WTC11 (cell line): Measurements from ENCODE around the gene CD300H. TPM values are rescaled to one million over a fixed set of nuclear protein-coding genes. Genes with fewer than 3 reads are reported as not detected.
A peak's percentile ranks its signal among the peaks of the same experiment; 100 is the strongest.

Experiments used
- CREM ChIP-seq: sonication (generic); formaldehyde crosslinking; IDR thresholded peaks from 2 replicates; pipeline ENCODE4 v1.8.1; 2022; ENCODE audit warnings: mild to moderate bottlenecking, missing genetic modification reagents, moderate library complexity
- EMX1 ChIP-seq: fragments of 250-450 bp; sonication (Bioruptor Pico); IDR thresholded peaks from 2 replicates; pipeline ENCODE4 v1.8.0; 2021; ENCODE audit warnings: mild to moderate bottlenecking
- FOXK1 ChIP-seq: sonication (generic); formaldehyde crosslinking; IDR thresholded peaks from 2 replicates; pipeline ENCODE4 v1.8.0; 2022; ENCODE audit warnings: mild to moderate bottlenecking, moderate library complexity, missing genetic modification reagents
- FOXP1 ChIP-seq: sonication (generic); formaldehyde crosslinking; IDR thresholded peaks from 2 replicates; pipeline ENCODE4 v1.8.0; 2022; ENCODE audit warnings: missing genetic modification reagents, mild to moderate bottlenecking, moderate library complexity, borderline replicate concordance
- GRHL2 ChIP-seq: fragments of 250-450 bp; sonication (Bioruptor Pico); IDR thresholded peaks from 2 replicates; pipeline ENCODE4 v1.8.0; 2022; ENCODE audit warnings: mild to moderate bottlenecking, moderate library complexity; ENCODE audit not compliant: insufficient replicate concordance, severe bottlenecking
- JUN ChIP-seq: sonication (generic); formaldehyde crosslinking; IDR thresholded peaks from 2 replicates; pipeline ENCODE4 v1.8.0; 2023; ENCODE audit warnings: mild to moderate bottlenecking, missing genetic modification reagents
- MXD4 ChIP-seq: fragments of 250-450 bp; sonication (Bioruptor Pico); IDR thresholded peaks from 2 replicates; pipeline ENCODE4 v1.8.0; 2021; ENCODE audit warnings: mild to moderate bottlenecking, moderate library complexity, borderline replicate concordance
- NFE2L1 ChIP-seq: sonication (generic); formaldehyde crosslinking; IDR thresholded peaks from 2 replicates; pipeline ENCODE4 v1.8.1; 2023; ENCODE audit warnings: missing genetic modification reagents
- NR2C2 ChIP-seq: sonication (generic); formaldehyde crosslinking; IDR thresholded peaks from 2 replicates; pipeline ENCODE4 v1.8.0; 2022; ENCODE audit warnings: mild to moderate bottlenecking, missing genetic modification reagents
- SMAD4 ChIP-seq: sonication (generic); formaldehyde crosslinking; IDR thresholded peaks from 2 replicates; pipeline ENCODE4 v1.8.0; 2022; ENCODE audit warnings: mild to moderate bottlenecking, missing genetic modification reagents
- TCF7 ChIP-seq: sonication (generic); formaldehyde crosslinking; IDR thresholded peaks from 2 replicates; pipeline ENCODE4 v1.8.0; 2022; ENCODE audit warnings: mild to moderate bottlenecking, low read depth, missing genetic modification reagents, moderate library complexity
- ZBTB21 ChIP-seq: sonication (generic); formaldehyde crosslinking; IDR thresholded peaks from 2 replicates; pipeline ENCODE4 v1.8.1; 2023; ENCODE audit warnings: mild to moderate bottlenecking, missing genetic modification reagents, borderline replicate concordance
- ZNF671 ChIP-seq: fragments of 250-450 bp; sonication (Bioruptor Pico); IDR thresholded peaks from 2 replicates; pipeline ENCODE4 v1.8.0; 2021; ENCODE audit warnings: mild to moderate bottlenecking
- total RNA-seq: library from RNA; stranded (reverse); gene quantifications from 3 replicates; pipeline ENCODE4 v1.2.3, GENCODE V29; 2021
- TF ChIP-seq, protein P1 (sequence below): sonication (generic); formaldehyde crosslinking; IDR thresholded peaks from 2 replicates; pipeline ENCODE4 v1.8.1; 2022; ENCODE audit warnings: low read depth, missing genetic modification reagents, borderline replicate concordance
- TF ChIP-seq, protein P2 (sequence below): fragments of 250-450 bp; sonication (Bioruptor Pico); IDR thresholded peaks from 2 replicates; pipeline ENCODE4 v1.8.0; 2021; ENCODE audit warnings: mild to moderate bottlenecking
- TF ChIP-seq, protein P3 (sequence below): fragments of 200-600 bp; IDR thresholded peaks from 2 replicates; pipeline ENCODE4 v1.8.0; 2022; ENCODE audit warnings: antibody characterized with exemption
- TF ChIP-seq, protein P4 (sequence below): sonication (generic); formaldehyde crosslinking; IDR thresholded peaks from 2 replicates; pipeline ENCODE4 v1.8.1; 2023; ENCODE audit warnings: mild to moderate bottlenecking, missing genetic modification reagents, moderate library complexity
- TF ChIP-seq, protein P5 (sequence below): sonication (generic); formaldehyde crosslinking; IDR thresholded peaks from 2 replicates; pipeline ENCODE4 v1.8.0; 2023; ENCODE audit warnings: missing genetic modification reagents, mild to moderate bottlenecking, borderline replicate concordance
- TF ChIP-seq, protein P6 (sequence below): sonication (generic); formaldehyde crosslinking; IDR thresholded peaks from 2 replicates; pipeline ENCODE4 v1.8.1; 2022; ENCODE audit warnings: mild to moderate bottlenecking, missing genetic modification reagents, moderate library complexity, borderline replicate concordance
- TF ChIP-seq, protein P7 (sequence below): sonication (generic); formaldehyde crosslinking; IDR thresholded peaks from 2 replicates; pipeline ENCODE4 v1.8.0; 2022; ENCODE audit warnings: mild to moderate bottlenecking, missing genetic modification reagents

The CD300H gene
- total RNA-seq, 1 experiment from 2014 or later, result not detected

DNA sequence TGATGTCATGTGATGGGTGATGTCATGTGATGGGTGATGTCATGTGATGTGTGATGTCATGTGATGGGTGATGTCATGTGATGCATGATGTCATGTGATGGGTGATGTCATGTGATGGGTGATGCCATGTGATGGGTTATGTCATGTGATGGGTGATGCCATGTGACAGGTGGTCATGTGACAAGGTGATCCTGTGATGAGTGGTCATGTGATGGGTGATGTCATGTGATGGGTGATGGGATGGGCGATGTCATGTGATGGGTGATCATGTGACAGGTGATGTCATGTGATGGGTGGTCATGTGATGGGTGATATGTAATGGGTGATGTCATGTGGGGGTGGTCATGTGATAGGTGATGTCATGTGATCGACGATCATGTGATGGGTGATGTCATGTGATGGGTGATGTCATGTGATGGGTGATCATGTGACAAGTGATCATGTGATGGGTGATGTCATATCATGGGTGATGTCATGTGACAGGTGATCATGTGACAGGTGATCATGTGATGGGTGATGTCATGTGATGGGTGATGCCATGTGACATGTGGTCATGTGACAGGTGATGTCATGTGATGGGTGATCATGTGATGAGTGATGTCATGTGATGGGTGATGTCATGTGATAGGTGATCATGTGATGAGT is 53.2 kb downstream of the CD300H start (continued):
- no peak for TF ChIP-seq CREM (CRISPR knock-in tag)
- TF ChIP-seq TCF7 (CRISPR knock-in tag), result 0 out of 2 replicates have a peak, but pooled peaks have one; percentile 52
- TF ChIP-seq, protein P1, sequence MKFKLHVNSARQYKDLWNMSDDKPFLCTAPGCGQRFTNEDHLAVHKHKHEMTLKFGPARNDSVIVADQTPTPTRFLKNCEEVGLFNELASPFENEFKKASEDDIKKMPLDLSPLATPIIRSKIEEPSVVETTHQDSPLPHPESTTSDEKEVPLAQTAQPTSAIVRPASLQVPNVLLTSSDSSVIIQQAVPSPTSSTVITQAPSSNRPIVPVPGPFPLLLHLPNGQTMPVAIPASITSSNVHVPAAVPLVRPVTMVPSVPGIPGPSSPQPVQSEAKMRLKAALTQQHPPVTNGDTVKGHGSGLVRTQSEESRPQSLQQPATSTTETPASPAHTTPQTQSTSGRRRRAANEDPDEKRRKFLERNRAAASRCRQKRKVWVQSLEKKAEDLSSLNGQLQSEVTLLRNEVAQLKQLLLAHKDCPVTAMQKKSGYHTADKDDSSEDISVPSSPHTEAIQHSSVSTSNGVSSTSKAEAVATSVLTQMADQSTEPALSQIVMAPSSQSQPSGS (CRISPR knock-in tag), result no peak
- TF ChIP-seq GRHL2, result no peak
- TF ChIP-seq, protein P2, sequence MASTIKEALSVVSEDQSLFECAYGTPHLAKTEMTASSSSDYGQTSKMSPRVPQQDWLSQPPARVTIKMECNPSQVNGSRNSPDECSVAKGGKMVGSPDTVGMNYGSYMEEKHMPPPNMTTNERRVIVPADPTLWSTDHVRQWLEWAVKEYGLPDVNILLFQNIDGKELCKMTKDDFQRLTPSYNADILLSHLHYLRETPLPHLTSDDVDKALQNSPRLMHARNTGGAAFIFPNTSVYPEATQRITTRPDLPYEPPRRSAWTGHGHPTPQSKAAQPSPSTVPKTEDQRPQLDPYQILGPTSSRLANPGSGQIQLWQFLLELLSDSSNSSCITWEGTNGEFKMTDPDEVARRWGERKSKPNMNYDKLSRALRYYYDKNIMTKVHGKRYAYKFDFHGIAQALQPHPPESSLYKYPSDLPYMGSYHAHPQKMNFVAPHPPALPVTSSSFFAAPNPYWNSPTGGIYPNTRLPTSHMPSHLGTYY (CRISPR knock-in tag), result no peak
- TF ChIP-seq, protein P3, sequence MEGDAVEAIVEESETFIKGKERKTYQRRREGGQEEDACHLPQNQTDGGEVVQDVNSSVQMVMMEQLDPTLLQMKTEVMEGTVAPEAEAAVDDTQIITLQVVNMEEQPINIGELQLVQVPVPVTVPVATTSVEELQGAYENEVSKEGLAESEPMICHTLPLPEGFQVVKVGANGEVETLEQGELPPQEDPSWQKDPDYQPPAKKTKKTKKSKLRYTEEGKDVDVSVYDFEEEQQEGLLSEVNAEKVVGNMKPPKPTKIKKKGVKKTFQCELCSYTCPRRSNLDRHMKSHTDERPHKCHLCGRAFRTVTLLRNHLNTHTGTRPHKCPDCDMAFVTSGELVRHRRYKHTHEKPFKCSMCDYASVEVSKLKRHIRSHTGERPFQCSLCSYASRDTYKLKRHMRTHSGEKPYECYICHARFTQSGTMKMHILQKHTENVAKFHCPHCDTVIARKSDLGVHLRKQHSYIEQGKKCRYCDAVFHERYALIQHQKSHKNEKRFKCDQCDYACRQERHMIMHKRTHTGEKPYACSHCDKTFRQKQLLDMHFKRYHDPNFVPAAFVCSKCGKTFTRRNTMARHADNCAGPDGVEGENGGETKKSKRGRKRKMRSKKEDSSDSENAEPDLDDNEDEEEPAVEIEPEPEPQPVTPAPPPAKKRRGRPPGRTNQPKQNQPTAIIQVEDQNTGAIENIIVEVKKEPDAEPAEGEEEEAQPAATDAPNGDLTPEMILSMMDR, result no peak
- no peak for TF ChIP-seq SMAD4 (CRISPR knock-in tag)
- TF ChIP-seq, protein P4, sequence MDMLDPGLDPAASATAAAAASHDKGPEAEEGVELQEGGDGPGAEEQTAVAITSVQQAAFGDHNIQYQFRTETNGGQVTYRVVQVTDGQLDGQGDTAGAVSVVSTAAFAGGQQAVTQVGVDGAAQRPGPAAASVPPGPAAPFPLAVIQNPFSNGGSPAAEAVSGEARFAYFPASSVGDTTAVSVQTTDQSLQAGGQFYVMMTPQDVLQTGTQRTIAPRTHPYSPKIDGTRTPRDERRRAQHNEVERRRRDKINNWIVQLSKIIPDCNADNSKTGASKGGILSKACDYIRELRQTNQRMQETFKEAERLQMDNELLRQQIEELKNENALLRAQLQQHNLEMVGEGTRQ (CRISPR knock-in tag), result peak; percentile 86; the same call in 1 of the 2 replicates
- no peak for TF ChIP-seq FOXP1 (CRISPR knock-in tag)
- TF ChIP-seq, protein P5, sequence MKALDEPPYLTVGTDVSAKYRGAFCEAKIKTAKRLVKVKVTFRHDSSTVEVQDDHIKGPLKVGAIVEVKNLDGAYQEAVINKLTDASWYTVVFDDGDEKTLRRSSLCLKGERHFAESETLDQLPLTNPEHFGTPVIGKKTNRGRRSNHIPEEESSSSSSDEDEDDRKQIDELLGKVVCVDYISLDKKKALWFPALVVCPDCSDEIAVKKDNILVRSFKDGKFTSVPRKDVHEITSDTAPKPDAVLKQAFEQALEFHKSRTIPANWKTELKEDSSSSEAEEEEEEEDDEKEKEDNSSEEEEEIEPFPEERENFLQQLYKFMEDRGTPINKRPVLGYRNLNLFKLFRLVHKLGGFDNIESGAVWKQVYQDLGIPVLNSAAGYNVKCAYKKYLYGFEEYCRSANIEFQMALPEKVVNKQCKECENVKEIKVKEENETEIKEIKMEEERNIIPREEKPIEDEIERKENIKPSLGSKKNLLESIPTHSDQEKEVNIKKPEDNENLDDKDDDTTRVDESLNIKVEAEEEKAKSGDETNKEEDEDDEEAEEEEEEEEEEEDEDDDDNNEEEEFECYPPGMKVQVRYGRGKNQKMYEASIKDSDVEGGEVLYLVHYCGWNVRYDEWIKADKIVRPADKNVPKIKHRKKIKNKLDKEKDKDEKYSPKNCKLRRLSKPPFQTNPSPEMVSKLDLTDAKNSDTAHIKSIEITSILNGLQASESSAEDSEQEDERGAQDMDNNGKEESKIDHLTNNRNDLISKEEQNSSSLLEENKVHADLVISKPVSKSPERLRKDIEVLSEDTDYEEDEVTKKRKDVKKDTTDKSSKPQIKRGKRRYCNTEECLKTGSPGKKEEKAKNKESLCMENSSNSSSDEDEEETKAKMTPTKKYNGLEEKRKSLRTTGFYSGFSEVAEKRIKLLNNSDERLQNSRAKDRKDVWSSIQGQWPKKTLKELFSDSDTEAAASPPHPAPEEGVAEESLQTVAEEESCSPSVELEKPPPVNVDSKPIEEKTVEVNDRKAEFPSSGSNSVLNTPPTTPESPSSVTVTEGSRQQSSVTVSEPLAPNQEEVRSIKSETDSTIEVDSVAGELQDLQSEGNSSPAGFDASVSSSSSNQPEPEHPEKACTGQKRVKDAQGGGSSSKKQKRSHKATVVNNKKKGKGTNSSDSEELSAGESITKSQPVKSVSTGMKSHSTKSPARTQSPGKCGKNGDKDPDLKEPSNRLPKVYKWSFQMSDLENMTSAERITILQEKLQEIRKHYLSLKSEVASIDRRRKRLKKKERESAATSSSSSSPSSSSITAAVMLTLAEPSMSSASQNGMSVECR (CRISPR knock-in tag), result no peak
- TF ChIP-seq ZBTB21 (CRISPR knock-in tag), result peak; percentile 76
- no peak for TF ChIP-seq JUN (CRISPR knock-in tag)
- TF ChIP-seq, protein P6, sequence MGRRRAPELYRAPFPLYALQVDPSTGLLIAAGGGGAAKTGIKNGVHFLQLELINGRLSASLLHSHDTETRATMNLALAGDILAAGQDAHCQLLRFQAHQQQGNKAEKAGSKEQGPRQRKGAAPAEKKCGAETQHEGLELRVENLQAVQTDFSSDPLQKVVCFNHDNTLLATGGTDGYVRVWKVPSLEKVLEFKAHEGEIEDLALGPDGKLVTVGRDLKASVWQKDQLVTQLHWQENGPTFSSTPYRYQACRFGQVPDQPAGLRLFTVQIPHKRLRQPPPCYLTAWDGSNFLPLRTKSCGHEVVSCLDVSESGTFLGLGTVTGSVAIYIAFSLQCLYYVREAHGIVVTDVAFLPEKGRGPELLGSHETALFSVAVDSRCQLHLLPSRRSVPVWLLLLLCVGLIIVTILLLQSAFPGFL (CRISPR knock-in tag), result no peak
- TF ChIP-seq MXD4 (CRISPR knock-in tag), result no peak
- TF ChIP-seq ZNF671 (CRISPR knock-in tag), result no peak
- TF ChIP-seq NFE2L1 (CRISPR knock-in tag), result no peak
- TF ChIP-seq NR2C2, result no peak
- TF ChIP-seq, protein P7, sequence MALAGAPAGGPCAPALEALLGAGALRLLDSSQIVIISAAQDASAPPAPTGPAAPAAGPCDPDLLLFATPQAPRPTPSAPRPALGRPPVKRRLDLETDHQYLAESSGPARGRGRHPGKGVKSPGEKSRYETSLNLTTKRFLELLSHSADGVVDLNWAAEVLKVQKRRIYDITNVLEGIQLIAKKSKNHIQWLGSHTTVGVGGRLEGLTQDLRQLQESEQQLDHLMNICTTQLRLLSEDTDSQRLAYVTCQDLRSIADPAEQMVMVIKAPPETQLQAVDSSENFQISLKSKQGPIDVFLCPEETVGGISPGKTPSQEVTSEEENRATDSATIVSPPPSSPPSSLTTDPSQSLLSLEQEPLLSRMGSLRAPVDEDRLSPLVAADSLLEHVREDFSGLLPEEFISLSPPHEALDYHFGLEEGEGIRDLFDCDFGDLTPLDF, result no peak
- TF ChIP-seq EMX1 (CRISPR knock-in tag), result no peak
- TF ChIP-seq FOXK1, result 0 out of 2 replicates have a peak, but pooled peaks have one; percentile 11
